Measurements from ENCODE around the gene TTLL6. TPM values are rescaled to one million over a fixed set of nuclear protein-coding genes. Genes with fewer than 3 reads are reported as not detected.

TTLL6 gene
- total RNA-seq, 1 donor = under 0.01 TPM

DNA sequence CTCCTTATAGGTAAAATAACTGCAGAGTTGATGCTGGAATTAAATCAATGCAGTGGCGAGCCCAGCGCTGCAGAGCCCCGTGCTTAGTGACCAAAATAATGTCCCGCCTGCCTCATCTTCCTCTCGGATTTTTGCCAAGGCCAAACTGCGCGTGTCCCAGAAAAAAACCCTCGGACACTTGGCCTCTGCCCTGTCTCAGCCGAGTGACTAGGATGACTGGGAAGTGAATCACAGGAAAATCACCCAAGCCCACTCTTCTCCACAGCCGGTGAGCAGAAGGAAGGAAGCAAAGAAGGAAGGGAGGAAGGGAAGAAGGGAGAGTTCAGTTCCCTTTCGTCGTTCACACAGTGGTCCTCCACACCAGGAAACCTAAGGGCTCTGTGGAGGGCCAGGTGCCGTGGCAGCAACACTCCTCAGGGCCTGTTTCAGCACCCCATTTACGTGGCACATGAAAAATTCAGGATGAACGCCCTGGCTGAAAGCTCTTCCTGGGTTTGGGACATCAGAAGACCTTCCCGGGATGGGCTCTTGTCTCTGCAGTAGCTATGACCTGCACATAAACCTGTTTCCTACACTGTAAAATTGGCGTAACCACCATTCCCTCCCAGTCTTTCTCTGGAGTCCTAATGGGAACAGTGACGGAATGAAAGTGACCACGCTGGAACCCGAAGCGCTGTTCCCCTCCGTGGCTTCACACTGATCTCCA is 63.1 kb downstream of the TTLL6 start:
- H3K4me3 ChIP-seq (ENCODE audit: low read depth, low read length) = no peak overlapping the region
- TF ChIP-seq, protein P1, sequence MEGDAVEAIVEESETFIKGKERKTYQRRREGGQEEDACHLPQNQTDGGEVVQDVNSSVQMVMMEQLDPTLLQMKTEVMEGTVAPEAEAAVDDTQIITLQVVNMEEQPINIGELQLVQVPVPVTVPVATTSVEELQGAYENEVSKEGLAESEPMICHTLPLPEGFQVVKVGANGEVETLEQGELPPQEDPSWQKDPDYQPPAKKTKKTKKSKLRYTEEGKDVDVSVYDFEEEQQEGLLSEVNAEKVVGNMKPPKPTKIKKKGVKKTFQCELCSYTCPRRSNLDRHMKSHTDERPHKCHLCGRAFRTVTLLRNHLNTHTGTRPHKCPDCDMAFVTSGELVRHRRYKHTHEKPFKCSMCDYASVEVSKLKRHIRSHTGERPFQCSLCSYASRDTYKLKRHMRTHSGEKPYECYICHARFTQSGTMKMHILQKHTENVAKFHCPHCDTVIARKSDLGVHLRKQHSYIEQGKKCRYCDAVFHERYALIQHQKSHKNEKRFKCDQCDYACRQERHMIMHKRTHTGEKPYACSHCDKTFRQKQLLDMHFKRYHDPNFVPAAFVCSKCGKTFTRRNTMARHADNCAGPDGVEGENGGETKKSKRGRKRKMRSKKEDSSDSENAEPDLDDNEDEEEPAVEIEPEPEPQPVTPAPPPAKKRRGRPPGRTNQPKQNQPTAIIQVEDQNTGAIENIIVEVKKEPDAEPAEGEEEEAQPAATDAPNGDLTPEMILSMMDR (IDR thresholded peaks at IDR 0.05; ENCODE audit: insufficient read depth, low read depth, low read length) = no peak
- no peak for DNase-seq (ENCODE audit: low read depth)

DNA sequence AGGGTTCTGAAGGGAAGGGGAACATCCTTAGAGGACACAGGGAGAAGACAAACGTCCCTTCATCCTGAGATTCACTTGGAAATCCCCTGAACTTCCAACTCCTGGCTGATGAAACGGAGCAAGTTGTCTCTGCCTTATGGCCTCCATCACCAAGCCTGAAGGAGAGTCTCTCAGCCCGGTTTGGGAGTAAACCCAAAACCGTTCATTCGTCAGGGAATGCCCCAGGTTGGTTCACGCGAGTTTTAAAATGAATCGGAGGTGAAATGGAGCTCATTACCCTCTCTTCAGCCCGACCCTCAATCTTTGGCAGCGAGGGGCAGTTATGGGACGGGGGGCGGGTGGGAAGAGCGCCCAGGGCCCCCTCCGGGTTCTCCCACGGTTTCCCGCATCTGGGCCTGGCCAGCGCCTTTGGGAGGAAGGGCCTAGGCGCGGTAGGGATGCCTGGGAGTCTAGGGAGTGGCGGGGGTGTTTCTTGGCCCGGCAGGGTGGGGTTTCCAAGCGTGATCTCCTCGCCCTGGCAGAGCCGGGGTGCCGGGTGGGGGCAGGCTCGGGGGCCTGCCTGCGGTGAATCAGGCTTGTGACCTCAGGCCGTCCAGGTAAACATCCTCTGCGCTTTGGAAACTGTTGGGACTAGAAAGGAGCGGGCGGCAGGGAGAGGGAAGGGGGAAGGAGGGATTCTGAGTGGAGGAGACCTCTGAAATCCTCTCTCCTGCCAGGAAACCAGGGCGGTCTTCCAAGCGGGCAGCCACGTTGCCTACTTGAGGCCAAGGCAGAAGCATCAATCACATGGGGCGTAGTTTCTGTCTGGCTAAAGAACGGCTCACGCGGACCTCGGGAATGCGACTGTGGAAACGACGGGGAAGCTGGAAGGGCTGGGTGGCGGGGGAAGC is 64.4 kb downstream of the TTLL6 start:
- no peak for DNase-seq (ENCODE audit: low read depth)
- TF ChIP-seq, protein P1 (IDR thresholded peaks at IDR 0.05; ENCODE audit: insufficient read depth, low read depth, low read length) = no peak

DNA sequence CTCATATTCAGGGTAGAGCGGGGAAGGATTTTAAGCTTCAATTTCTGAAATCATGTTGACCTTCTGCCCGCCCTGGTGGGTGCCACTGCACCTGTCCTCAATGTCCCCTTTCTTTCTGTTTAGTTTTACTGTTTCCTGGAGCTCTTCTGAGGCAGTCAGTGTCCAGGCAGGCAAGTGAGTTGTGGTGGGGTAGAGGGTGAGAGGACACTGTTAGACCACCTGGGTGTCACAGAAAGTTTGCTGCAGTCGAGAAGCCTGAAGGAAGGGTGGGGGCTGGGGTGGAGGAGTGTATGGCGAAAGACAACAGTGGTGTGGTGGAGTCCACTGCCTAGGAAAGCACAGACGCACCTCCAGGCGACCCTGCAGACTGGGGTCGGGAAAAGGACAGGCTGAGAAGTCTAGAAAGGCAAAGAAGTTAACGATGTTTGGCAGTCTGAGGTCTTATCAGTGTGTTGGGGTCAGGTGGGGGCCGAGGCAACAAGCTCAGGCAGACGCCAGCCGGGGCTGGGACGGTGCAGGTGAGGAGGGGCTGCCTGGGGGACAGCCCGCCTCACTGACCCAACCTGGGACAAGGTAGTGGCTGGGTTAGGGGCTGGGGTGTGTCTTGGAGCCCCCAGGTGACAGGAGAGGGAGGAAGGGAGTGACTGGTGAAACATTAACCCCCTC is 65.2 kb downstream of the TTLL6 start:
- no peak overlapping the region for H3K4me3 ChIP-seq (ENCODE audit: low read depth, low read length)
- TF ChIP-seq, protein P1 (IDR thresholded peaks at IDR 0.05; ENCODE audit: insufficient read depth, low read depth, low read length) = no peak
- DNase-seq (ENCODE audit: low read depth) = no peak

More for the DNA sequence above, 64.4 kb downstream of the TTLL6 start:
- H3K4me3 ChIP-seq (ENCODE audit: low read depth, low read length) = no peak overlapping the region

DNA sequence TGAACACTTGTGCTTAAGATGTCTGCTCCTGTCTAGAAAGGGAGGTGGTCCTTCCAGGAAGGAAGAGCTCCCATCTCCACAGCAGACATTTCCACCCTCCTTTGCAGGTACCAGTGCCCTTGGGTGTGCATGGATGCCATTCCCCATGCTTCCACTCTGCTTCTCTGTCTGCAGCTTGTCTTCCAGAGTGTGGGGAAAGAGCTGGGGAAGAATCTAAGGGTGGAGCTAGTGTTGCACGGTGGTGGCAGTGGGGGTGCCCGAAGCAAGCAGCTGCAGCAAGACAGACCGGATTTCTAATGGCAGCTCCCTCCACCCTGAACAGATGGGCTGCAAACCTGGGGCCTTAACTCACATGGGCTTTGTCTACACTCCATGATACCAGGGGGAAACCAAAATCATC is 65.9 kb downstream of the TTLL6 start:
- no peak overlapping the region for H3K4me3 ChIP-seq (ENCODE audit: low read depth, low read length)
- DNase-seq (ENCODE audit: low read depth) = no peak
- TF ChIP-seq, protein P1 (IDR thresholded peaks at IDR 0.05; ENCODE audit: insufficient read depth, low read depth, low read length) = no peak

DNA sequence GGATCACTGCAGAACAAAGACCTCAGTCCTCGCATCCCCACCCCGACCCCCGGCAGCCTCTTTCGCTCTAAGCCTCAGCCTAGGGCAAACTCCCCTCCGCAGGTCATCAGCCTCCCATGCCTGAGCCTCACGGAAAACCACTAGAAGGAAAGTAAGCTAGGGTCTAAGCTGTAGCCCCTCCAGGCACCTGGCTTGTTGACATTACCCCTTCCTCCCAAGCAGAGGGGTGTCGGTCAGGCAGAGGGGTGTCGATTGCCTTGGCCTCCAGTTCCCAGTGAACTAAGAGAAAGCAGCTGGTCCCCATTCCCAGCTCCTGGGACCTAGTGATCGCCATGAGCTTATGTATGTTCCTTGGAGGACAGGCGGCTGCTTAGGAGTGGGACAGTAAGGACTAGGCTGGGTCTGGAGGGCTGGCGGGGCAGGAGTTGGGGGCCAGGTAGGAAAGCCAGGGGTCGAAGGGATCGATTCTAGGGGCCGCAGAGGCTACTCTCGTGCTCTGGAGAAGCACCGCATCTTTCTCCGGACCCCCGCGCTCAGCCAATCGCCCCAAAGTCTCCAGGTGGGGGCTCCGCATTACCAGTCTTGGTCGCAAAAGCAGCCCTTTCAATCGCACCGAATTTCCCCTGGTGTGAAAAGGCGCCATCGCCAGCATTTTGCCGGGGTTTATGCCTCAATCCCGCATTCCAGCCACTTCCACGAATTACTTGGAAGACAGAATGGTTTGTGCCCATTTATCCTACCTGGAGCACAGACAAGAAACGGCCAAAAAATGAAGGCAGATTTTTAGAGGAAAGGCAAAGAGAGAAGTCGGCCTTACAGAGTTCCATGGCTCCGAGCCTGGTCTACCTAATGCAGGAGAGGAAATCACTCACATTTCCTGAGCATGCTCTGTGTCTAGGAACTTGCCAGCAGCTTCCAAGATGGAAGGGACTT is 67.1 kb downstream of the TTLL6 start:
- TF ChIP-seq, protein P1 (IDR thresholded peaks at IDR 0.05; ENCODE audit: insufficient read depth, low read depth, low read length) = no peak
- DNase-seq (ENCODE audit: low read depth) = no peak
- no peak overlapping the region for H3K4me3 ChIP-seq (ENCODE audit: low read depth, low read length)
